Uterus (tissue), 2 donors: ENCODE data around the gene ENOX2.

Source experiments
- POLR2A ChIP-seq, 2 donors: fragments of 450-650 bp; IDR thresholded peaks; one replicate each; pipeline ENCODE4 v1.6.1; 2016; ENCODE audit warnings: antibody characterized with exemption in 2 of 2, mild to moderate bottlenecking in 1 of 2, moderate library complexity in 1 of 2
- TF ChIP-seq, protein P1 (sequence below), 4 experiments: fragments of 200-600 bp in 2 of 4; fragments of 450-650 bp in 2 of 4; sonication (generic) in 2 of 4; IDR thresholded peaks; one replicate each; pipeline ENCODE4 v1.5.1; 2016 to 2019; ENCODE audit warnings: antibody characterized with exemption in 4 of 4, mild to moderate bottlenecking in 2 of 4, moderate library complexity in 1 of 4

- TF ChIP-seq, protein P1, sequence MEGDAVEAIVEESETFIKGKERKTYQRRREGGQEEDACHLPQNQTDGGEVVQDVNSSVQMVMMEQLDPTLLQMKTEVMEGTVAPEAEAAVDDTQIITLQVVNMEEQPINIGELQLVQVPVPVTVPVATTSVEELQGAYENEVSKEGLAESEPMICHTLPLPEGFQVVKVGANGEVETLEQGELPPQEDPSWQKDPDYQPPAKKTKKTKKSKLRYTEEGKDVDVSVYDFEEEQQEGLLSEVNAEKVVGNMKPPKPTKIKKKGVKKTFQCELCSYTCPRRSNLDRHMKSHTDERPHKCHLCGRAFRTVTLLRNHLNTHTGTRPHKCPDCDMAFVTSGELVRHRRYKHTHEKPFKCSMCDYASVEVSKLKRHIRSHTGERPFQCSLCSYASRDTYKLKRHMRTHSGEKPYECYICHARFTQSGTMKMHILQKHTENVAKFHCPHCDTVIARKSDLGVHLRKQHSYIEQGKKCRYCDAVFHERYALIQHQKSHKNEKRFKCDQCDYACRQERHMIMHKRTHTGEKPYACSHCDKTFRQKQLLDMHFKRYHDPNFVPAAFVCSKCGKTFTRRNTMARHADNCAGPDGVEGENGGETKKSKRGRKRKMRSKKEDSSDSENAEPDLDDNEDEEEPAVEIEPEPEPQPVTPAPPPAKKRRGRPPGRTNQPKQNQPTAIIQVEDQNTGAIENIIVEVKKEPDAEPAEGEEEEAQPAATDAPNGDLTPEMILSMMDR (IDR thresholded peaks at IDR 0.05) = no peak
- no peak for TF ChIP-seq POLR2A (IDR thresholded peaks at IDR 0.05)
Measured at GRCh38 chrX:130607431-130607830, 295.6 kb downstream of the ENOX2 start.
